KBM-7 (cell line): Measurements from ENCODE around the gene GJB4.
A peak's percentile ranks its signal among the peaks of the same experiment; 100 is the strongest.
"Not testable (repeated sequence)": the region's sequence is repeated elsewhere in the genome, so short reads cannot be mapped to it uniquely, and the experiment has no call there.

ENCODE experiments used
- DNase-seq: peaks from one replicate; pipeline ENCODE4 v3.0.0-alpha.2; 2015
- in situ Hi-C: fragments of 300-500 bp; cut with MboI; formaldehyde crosslinking; loops from 2 replicates; pipeline ENCODE4 v1.14.3; 2020; ENCODE audit warnings: low sequenced_read_pairs, low pct_unique_long_range_greater_than_20kb, mixed read lengths

GJB4 gene

DNA sequence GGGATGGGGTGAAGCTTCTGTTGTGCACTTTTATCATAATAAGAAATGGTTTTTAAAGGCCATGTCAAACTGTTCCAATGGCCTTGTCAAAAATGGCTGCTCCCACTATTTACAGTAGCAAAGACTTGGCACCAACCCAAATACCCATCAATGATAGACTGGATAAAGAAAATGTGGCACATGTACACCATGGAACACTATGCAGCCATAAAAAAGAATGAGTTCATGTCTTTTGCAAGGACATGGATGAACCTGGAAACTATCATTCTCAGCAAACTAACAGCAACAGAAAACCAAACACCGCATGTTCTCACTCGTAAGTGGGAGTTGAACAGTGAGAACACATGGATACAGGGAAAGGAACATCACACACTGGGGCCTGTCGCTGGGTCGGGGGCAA, 13.6 kb downstream of the GJB4 start:
- DNase-seq, in situ Hi-C loops: not testable (repeated sequence)

- in situ Hi-C loops = no loop called here
- DNase-seq = no peak
These were observed 15.4 kb downstream of the GJB4 start for GRCh38 chr1:34774957-34775356.

- no peak for DNase-seq
- in situ Hi-C loops = no loop called here
These were observed 17.4 kb downstream of the GJB4 start for GRCh38 chr1:34776911-34777310.

DNA sequence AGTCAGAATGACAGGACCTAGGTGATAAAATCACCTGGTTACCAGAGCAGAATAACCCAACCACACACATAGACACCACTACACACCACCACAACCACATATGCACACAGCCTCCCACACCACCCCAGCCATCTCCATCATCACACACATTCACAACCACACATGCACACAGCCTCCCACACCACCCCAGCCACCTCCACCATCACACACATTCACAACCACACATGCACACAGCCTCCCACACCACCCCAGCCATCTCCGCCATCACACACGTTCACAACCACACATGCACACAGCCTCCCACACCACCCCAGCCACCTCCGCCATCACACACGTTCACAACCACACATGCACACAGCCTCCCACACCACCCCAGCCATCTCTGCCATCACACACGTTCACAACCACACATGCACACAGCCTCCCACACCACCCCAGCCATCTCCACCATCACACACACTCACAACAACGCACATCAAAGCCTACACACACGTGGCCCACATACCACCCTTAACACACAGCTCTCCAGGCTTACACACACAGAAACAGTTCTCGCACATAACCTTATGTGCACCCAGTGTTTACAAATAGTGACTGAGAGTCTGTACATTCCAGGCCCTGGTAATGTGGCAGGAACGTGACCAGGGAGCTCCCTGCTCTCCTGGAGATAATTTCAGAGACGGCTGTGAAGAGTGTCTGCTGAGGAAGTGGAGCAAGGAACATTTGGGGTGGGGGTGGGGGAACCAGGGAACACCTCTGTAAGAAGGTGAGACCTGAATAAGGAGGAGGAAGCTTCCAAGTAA, 18.2 kb downstream of the GJB4 start:
- DNase-seq = no peak
- in situ Hi-C loops = no loop called here

- in situ Hi-C loops = no loop called here
- DNase-seq = no peak
These were observed 18.8 kb downstream of the GJB4 start for GRCh38 chr1:34778381-34778780.

DNA sequence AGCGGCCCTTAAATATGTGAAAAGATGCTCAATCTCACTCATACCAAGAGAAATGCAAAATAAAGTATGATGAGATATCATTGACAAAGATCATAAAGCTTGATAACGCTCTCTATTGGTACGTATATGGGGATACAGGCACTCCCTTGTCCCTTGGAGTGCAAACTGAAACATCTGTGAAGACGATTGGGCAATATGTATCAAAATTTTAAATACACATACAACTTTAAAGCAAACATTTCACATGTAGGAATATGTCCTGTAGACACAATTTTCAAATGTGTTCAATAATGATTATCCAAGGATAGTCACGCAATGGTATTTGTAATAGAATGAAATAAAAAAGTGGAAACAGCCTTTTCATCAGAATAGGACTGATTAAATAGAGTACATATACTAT, 19.5 kb downstream of the GJB4 start:
- in situ Hi-C loops = no loop called here
- DNase-seq = no peak

DNA sequence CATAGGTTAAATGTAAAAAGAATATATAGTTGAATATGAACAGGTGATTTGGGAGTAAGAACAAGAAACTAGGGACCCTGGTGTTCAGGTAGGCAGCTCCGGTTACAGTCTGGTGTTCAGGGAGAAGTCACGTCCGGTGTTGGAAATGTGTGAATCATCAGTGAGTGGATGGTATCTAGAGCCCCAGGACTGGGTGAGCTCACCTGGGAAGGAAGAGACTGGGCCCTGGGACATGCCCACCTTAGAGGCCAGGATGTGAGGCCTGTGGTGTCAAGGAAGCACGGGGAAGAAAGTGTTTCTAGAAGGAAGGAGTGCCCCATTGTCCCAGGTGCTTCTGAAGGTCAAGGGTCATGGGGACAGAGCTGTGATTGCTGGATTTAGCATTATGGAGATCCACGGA, 20.0 kb downstream of the GJB4 start:
- in situ Hi-C loops = no loop called here
- DNase-seq = no peak

DNA sequence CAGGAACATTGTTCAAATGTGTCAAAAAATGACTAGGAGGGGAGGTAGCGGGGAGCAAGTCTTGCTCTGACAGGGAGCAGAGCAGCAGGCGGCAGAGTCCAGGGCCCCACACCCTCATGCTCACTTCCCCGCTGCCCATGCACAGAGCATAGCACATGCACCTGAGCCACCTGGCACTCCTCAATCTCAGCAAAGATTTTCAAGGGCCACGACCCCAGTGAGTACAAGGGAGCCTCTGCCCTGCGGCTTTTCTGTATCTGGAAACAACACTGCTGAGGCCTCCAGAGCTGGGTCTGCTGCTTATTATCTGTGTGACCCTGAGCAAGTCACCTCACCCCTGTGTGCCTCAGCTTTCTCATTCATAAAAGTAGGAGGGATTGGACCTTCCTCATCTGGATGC, 20.4 kb downstream of the GJB4 start:
- in situ Hi-C loops = no loop called here
- no peak for DNase-seq

- DNase-seq = no peak
- in situ Hi-C loops = no loop called here
These were observed 21.0 kb downstream of the GJB4 start for GRCh38 chr1:34780528-34780927.

DNA sequence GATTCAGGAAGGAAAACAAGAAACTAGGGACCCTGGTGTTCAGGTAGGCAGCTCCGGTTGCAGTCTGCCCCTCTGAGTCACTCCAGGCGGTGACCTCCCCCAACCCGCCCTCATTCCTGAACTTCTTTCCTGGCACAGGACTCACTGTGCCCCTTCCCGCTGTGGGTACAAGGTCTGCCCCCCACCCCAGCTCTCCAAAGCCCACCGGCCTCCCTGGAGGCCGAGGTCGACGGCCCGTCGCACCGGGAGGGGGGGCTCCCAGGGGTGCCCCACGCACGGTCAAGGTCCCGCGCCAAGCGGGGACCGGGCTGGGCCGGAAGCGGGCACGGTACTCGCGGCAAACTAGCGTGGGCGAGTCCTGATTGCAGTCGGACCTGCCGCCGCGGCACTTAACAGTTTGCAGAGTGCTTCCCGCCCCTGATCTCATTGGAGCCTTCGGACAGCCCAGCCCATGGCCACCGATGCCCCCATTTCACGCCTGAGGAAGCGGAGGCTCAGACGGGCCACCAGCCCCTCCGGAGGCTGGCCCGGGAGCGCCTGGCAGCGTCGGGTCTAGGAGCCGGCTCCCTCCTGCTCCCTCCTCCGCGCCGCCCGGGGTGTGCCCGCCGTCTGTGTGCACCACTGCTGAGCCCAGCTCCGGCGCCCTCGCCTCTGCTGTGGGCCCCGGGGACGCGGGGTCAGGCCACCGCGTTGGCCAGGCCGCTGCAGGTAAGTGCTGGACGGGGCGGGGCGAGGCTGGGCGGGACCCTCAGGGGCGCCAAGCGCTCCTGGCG, 21.7 kb downstream of the GJB4 start, which contains the start of gene GJB3:
Gene GJB3, plus strand, starts transcription at position 144 of the 773 bp plus-strand sequence. CDS start 3,549 bp downstream, outside the sequence.
- DNase-seq = no peak
- in situ Hi-C loops = no loop called here

DNA sequence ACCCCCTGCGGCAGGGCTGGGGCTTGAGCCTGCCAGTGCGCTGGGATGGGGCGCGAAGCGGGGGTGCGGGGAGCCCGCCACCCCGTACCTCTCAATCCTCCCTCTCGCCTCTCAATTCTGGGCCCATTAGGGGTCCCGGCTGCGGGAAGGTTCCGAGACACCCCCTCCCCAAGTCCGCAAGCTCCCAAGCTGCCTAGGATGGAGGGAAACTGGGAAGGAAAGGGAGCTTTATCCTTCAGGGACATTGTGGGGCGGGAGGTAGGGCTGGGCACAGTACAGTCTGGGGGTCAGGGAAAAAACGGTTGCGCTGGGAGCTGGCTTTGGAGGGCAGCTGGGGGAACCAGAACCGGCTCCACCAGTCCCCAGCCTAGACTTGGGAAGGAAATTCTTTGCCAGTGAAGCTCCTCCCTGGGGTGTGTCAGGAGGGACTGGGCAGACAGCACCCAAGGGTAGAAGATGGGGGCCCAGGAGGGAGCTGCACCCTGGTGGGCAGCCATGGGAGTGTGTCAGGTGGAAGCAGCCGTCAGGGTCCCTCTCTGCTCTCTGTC, 22.4 kb downstream of the GJB4 start:
- in situ Hi-C loops = no loop called here
- no peak for DNase-seq

DNA sequence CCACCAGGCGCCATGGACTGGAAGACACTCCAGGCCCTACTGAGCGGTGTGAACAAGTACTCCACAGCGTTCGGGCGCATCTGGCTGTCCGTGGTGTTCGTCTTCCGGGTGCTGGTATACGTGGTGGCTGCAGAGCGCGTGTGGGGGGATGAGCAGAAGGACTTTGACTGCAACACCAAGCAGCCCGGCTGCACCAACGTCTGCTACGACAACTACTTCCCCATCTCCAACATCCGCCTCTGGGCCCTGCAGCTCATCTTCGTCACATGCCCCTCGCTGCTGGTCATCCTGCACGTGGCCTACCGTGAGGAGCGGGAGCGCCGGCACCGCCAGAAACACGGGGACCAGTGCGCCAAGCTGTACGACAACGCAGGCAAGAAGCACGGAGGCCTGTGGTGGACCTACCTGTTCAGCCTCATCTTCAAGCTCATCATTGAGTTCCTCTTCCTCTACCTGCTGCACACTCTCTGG, 25.2 kb downstream of the GJB4 start:
- in situ Hi-C loops = no loop called here

GRCh38 chr1:34785231-34785874, 25.8 kb downstream of the GJB4 start:
- in situ Hi-C loops = no loop called here
- DNase-seq = no peak

More for the DNA sequence above, 25.2 kb downstream of the GJB4 start:
- DNase-seq = peak; percentile 20

DNA sequence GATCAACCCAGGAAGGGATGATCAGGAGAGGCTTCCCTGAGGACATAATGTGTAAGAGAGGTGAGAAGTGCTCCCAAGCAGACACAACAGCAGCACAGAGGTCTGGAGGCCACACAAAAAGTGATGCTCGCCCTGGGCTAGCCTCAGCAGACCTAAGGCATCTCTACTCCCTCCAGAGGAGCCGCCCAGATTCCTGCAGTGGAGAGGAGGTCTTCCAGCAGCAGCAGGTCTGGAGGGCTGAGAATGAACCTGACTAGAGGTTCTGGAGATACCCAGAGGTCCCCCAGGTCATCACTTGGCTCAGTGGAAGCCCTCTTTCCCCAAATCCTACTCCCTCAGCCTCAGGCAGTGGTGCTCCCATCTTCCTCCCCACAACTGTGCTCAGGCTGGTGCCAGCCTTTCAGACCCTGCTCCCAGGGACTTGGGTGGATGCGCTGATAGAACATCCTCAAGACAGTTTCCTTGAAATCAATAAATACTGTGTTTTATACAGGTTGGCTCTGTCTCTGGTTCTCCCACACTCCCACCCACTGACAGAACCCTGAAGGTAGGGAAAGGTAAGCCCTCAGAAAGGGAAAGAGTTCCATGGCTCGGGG, 26.4 kb downstream of the GJB4 start:
- in situ Hi-C loops = no loop called here
- no peak for DNase-seq

DNA sequence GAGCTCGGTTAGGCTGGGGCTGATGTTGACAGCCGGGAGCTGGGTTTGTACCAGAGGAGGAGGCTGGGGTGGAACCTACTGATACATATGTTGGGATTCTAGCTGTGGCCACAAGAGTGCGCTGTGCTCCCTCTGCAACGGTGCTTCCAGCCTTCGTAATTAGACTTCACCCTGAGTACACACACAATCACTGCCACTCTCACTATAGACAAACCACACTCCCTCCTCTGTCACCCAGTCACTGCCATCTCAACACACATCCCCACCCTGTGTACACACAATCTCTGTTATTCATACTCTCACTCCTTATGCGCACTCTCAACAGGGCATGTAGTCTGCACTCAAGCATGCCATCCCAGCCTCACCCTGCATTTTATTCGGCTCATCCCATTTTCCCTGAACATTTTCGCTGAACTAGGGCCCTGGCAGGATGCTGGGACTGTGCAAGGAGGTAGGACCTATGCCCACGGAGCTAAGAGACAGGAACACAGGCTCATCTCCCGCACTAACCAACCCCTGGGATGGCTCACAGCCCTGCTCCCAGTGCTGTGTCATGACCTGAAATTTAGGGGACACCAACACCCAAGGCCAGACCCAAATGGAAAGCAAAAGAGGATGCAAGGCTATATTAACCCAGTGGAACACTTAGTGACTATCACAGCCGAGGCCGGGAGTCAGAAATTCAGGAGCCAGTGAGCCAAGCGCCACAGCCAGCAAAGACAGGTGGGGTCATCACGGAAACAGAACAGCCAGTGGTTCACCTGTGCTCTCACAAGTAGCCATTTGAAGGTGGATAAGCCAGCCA, 27.2 kb downstream of the GJB4 start:
- in situ Hi-C loops = no loop called here

DNA sequence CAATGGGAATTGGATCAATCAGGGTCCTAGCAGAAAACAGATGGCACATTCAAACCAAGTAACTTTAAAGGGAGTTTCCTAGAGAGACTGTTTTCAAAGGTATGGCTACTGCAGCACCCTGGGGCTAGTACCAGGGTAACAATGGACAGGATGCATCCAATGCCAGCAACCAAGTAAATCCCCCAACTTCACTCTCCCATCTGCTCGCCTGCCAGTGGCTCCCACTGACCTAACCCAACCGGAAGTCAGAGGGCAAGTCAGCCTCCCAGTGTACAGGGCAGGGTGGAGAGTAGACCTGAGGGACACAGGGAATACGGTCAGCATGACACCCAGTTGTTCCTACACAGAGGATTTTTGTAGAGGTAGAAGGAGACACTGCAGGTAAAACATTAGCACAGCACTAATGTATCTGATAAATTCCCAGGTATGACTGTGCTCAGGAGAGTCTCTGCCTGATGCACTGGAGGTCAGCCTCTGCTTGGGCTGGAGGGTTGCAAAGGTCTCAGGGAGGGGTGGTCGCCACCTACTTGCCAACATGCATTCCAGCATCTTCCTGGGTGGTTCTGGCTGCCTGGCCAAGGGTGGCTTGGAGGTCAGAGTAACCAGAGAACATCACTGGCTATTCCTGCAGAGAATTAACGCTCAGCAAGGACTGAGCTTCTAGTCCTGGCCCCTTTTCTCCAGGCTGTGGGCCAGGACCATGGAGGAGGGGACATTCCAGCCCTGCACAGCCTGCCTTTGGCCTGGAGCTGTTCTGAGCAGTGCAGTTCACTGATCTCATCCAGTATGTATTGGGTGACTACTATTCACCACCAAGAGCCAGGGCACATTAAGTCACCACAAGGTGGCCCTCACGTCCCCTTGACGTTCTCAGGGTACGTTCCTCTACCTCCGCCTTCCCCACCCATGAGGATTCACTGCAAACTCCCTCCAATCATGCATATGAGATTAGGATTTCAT, 28.2 kb downstream of the GJB4 start:
- in situ Hi-C loops = no loop called here
- DNase-seq = peak; percentile 39

More for the DNA sequence above, 27.2 kb downstream of the GJB4 start:
- DNase-seq = peak; percentile 69

DNA sequence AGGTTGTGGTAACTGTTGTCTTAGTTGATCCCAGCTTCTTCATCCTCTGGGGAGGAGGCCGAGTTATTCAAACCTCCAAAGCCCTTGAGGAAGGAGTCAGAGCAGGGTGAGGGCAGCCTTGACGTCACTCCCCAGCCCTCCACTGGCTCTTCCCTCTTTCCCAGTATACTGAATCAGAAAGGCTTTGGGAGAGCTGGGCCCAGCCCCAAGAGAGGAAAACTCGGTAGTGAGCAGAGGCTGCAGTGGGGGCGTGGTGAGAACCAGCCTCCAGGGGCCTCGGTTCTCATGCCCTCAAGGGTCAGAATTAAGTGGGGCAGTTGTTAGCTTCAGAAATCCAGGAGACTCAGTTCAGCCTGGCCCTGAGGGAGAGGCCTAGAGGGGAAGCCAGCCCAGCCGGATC, 31.4 kb downstream of the GJB4 start:
- no peak for DNase-seq
- in situ Hi-C loops = no loop called here
